Esophagus squamous epithelium (tissue), 5 donors: ENCODE results near the gene SLC19A1. TPM values are rescaled to one million over a fixed set of nuclear protein-coding genes. Genes with fewer than 3 reads are reported as not detected.
A peak's percentile ranks its signal among the peaks of the same experiment; 100 is the strongest.

ENCODE experiments used
- DNase-seq: peaks from one replicate; lab custom pipeline; 2025; lab: John Stamatoyannopoulos, UW
- H3K27ac ChIP-seq, 4 donors: fragments of 200-600 bp; sonication (generic); one replicate each; pipeline ENCODE4 v1.5.1; 2016 to 2019; ENCODE audit warnings: mild to moderate bottlenecking in 1 of 4
- H3K27me3 ChIP-seq, 4 donors: fragments of 200-600 bp; sonication (generic); 1 replicate in 3 of 4; 2 replicates in 1 of 4; pipeline versions ENCODE4 v1.5.1 to v1.6.0; 2017 to 2021; ENCODE audit warnings: antibody characterized with exemption in 1 of 4
- H3K36me3 ChIP-seq, 3 donors: fragments of 200-600 bp; sonication (generic); one replicate each; pipeline ENCODE4 v1.5.1; 2016 to 2019
- H3K4me1 ChIP-seq, 3 donors: fragments of 200-600 bp; sonication (generic); one replicate each; pipeline ENCODE4 v1.5.1; 2017 to 2019
- H3K4me3 ChIP-seq, 4 donors: fragments of 200-600 bp; sonication (generic); 1 replicate in 3 of 4; 2 replicates in 1 of 4; pipeline ENCODE4 v1.5.1; 2016 to 2019; ENCODE audit warnings: mild to moderate bottlenecking in 2 of 4, moderate library complexity in 1 of 4
- H3K9me3 ChIP-seq, 3 donors: fragments of 200-600 bp; sonication (generic); one replicate each; pipeline ENCODE4 v1.5.1; 2016 to 2019
- POLR2A ChIP-seq, 4 donors: fragments of 450-650 bp; IDR thresholded peaks; one replicate each; pipeline ENCODE4 v1.6.1; 2017; ENCODE audit warnings: antibody characterized with exemption in 4 of 4, mild to moderate bottlenecking in 4 of 4, moderate library complexity in 3 of 4
- WGBS, 2 donors: methylation state at CpG; one replicate each; pipeline ENCODE4 v1.1.5; 2018; 5-methylcytosine and 5-hydroxymethylcytosine counted together
- intact Hi-C: fragments of 100-400 bp; cut with DNase I; formaldehyde crosslinking; loops from one replicate; pipeline ENCODE4 v1.15.0; 2022
- total RNA-seq, 4 donors: library from RNA; depleted of rRNA; stranded (reverse); fragments of >200 nt; gene quantifications; one replicate each; pipeline ENCODE4 v1.1.0, GENCODE V29; 2016
- TF ChIP-seq, protein P1 (sequence below), 6 experiments: fragments of 450-650 bp in 4 of 6; fragments of 200-600 bp in 2 of 6; sonication (generic) in 2 of 6; IDR thresholded peaks; one replicate each; pipeline ENCODE4 v1.5.1; 2016 to 2019; ENCODE audit warnings: antibody characterized with exemption in 6 of 6, mild to moderate bottlenecking in 4 of 6, moderate library complexity in 4 of 6
- donor health status: DM: yes; HTN: yes; CAD: no.

Gene SLC19A1
- total RNA-seq, 4 donors from 2014 or later: 1.6 to 4.6 (median 2.9) TPM

GRCh38 chr21:45452696-45453307, 89.4 kb downstream of the SLC19A1 start:
- H3K27ac ChIP-seq: no peak overlapping the region
- no peaks in the 10 kb centered on the region for H3K9me3 ChIP-seq
- 84 to 90% methylated on average over 7 of the region's 7 CpGs for WGBS, 2 donors
- intact Hi-C loops: no loop called here
- no peak for DNase-seq
- H3K4me1 ChIP-seq: peaks cover 40 to 87% (median 53%) of the 10 kb centered on the region in 3 donors
- peaks cover 0 to 53% (median 0%) of the 10 kb centered on the region in 4 donors for H3K27me3 ChIP-seq
- TF ChIP-seq, protein P1, sequence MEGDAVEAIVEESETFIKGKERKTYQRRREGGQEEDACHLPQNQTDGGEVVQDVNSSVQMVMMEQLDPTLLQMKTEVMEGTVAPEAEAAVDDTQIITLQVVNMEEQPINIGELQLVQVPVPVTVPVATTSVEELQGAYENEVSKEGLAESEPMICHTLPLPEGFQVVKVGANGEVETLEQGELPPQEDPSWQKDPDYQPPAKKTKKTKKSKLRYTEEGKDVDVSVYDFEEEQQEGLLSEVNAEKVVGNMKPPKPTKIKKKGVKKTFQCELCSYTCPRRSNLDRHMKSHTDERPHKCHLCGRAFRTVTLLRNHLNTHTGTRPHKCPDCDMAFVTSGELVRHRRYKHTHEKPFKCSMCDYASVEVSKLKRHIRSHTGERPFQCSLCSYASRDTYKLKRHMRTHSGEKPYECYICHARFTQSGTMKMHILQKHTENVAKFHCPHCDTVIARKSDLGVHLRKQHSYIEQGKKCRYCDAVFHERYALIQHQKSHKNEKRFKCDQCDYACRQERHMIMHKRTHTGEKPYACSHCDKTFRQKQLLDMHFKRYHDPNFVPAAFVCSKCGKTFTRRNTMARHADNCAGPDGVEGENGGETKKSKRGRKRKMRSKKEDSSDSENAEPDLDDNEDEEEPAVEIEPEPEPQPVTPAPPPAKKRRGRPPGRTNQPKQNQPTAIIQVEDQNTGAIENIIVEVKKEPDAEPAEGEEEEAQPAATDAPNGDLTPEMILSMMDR (IDR thresholded peaks at IDR 0.05): no peak
- no peak overlapping the region for H3K4me3 ChIP-seq
- no peaks in the 10 kb centered on the region for H3K36me3 ChIP-seq

DNA sequence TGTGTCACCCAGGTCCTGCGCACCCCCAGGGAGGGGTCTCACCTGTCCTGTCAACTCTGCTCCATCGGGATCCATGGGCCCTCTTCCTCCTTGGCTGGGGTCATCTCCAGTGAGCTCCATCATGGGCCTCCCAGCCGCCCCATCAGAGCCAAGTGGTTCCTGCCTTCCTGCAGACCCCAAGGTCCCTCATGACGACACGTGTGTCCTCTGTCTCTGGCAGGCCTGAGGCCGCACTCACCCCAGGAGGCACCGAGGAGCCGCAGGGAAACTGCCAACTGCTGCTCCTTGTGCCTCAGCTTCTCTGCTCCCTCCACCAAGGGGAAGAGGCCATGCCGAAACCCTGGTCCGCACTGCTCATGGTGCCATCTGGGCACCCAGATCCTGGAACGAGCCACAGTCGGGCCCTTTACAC, 90.5 kb downstream of the SLC19A1 start:
- Histone ChIP-seq H3K27ac (no peak overlapping the region), H3K4me3 (no peak overlapping the region), H3K4me1 (peaks cover 39 to 82% (median 51%) of the 10 kb centered on the region in 3 donors), H3K36me3 (no peaks in the 10 kb centered on the region), H3K27me3 (peaks cover 0 to 46% (median 0%) of the 10 kb centered on the region in 4 donors), H3K9me3 (no peaks in the 10 kb centered on the region)
- no peak for DNase-seq
- TF ChIP-seq, protein P1 (IDR thresholded peaks at IDR 0.05): no peak
- TF ChIP-seq POLR2A (IDR thresholded peaks at IDR 0.05): no peak
- intact Hi-C loops: no loop called here
- 93% methylated on average over 11 of the region's 12 CpGs; no CpG with 5 or more reads in 1 of the 2 donors for WGBS, 2 donors

GRCh38 chr21:45451091-45451740, 91.0 kb downstream of the SLC19A1 start:
- 84% methylated on average over 5 of the region's 20 CpGs; no CpG with 5 or more reads in 1 of the 2 donors for WGBS, 2 donors
- no peak for DNase-seq
- TF ChIP-seq POLR2A (IDR thresholded peaks at IDR 0.05): no peak
- TF ChIP-seq, protein P1 (IDR thresholded peaks at IDR 0.05): no peak
- H3K4me3 ChIP-seq: no peak overlapping the region
- H3K4me1 ChIP-seq: peaks cover 33 to 76% (median 47%) of the 10 kb centered on the region in 3 donors
- H3K27me3 ChIP-seq: peaks cover 0 to 40% (median 0%) of the 10 kb centered on the region in 4 donors
- no peak overlapping the region for H3K27ac ChIP-seq
- H3K9me3 ChIP-seq: no peaks in the 10 kb centered on the region
- H3K36me3 ChIP-seq: no peaks in the 10 kb centered on the region
- intact Hi-C loops: no loop called here

DNA sequence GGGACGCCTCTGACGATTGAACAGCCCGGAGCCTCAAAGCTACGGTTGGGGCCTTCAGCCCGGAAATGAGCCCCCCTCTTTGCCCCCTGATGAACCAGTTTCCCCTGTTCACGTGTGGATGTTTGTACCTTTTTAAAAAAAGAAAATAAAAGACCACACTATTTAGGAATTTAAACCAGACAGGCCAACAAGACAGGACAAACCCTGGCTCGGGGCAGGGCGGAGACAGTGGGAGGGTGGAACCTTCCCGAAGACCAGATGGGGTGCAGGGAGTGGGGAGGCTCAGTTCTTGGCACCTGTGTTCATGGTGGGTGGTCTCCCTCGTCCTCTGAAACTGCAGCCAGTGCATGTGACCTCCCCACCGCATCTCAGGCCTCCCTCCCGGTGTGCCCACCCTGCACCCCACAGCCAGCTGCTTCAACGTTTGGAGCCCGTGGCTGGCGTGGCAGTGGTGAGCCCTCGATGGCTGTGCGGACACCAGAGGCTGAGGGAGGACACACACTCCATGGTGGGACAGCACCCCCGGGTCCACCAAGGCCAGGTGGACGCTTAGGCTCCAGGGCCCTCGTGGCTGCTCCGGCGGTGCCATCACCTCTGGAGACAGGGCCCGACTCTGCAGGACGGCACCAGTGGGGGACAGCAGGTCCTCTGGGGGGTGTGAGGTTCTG, 91.7 kb downstream of the SLC19A1 start:
- TF ChIP-seq POLR2A (IDR thresholded peaks at IDR 0.05): no peak
- TF ChIP-seq, protein P1 (IDR thresholded peaks at IDR 0.05): no peak
- no peaks in the 10 kb centered on the region for H3K9me3 ChIP-seq
- peaks cover 27 to 70% (median 40%) of the 10 kb centered on the region in 3 donors for H3K4me1 ChIP-seq
- H3K27ac ChIP-seq: peak overlapping the region in 2 of 4 donors; percentile 3 to 30
- DNase-seq: no peak
- no peak overlapping the region for H3K4me3 ChIP-seq
- intact Hi-C loops: no loop called here
- no peaks in the 10 kb centered on the region for H3K36me3 ChIP-seq
- peaks cover 0 to 34% (median 0%) of the 10 kb centered on the region in 4 donors for H3K27me3 ChIP-seq
- 47 to 63% methylated on average over 10 to 17 of the region's 24 CpGs for WGBS, 2 donors
